SIG-M5 (cell line): Measurements from ENCODE around the gene PAX5.
"Not testable (repeated sequence)": the region's sequence is repeated elsewhere in the genome, so short reads cannot be mapped to it uniquely, and the experiment has no call there.

Experiments used
- DNase-seq: peaks from one replicate; lab custom pipeline; 2025; lab: John Stamatoyannopoulos, UW

PAX5 gene

DNA sequence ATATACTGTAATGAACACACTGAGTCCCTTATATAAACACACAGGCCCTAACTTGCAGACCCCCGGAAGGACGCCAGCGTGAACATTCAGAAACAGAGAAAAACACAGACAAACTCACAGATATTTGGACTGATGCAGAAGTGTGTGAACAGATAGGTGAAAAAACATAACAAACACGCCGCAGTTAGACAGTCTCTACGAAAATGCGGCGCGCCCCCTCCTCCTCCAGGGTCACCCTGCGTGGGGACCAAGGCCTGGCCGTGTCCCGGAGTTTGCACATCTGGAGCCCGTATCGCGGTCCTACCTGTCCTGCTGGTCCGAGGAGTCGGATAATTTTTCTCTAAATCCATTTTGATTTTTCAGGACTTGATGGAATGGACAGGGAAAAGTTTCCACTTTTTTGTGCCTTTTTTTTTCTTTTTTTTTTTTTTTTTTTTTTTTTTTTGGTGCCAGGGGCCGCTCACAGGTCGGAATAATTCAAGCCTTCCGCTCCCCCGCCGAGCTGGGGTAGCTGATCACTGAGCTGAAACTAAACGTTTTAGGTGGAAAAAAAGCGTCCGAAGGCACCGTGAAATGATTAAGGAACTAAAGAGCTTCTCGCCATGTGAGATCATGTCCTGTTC, at the start of gene PAX5:
Gene PAX5 (minus strand): TSS at position 587 of the 623 bp plus-strand sequence. CDS start 237 bp downstream, at position 350.
- DNase-seq: no peak

DNA sequence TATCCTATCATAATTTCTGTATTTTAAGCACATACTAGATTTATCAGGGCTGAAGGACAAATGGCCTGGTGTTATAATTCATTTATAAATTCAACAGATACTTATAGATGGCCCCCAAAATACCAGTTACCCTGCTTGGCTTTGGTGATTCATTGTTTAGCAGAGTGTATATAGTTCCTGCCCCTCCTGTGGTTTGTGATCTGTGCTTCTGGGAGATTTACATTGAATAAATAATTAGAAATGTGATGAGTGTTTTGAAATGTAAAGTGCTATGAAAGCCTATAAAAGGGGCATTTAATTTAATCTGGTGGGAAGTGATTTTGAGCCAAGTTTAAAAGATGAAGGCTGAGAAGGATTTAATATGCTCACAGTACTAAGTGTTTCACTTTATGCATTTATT, 49.6 kb upstream of the PAX5 start:
- no peak for DNase-seq

DNA sequence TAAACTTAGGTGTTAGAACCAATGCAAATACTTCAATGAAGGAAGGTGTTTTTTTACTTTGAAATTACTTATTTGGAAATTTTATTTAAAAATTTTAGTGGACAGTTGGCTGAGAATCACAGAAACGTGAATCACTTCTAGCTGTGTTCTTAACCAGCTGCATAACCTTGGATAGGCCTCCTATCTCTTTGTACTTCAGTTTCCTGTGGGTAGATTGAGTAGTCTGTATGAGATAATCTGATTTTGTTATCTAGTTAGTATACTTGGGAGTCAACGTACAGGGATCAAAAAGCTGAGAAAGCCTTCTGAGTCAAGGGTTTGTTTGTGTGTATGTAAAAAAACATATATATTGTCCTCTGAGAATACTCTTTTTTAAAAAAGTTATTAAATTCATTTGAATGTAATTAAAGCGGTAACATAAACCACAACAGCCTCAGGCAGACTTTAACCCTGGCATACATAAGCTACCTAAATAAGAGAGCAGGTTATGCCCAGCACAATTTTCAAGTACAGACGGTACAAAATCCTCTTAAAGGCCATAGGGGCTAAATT, 48.2 kb upstream of the PAX5 start:
- no peak for DNase-seq

DNA sequence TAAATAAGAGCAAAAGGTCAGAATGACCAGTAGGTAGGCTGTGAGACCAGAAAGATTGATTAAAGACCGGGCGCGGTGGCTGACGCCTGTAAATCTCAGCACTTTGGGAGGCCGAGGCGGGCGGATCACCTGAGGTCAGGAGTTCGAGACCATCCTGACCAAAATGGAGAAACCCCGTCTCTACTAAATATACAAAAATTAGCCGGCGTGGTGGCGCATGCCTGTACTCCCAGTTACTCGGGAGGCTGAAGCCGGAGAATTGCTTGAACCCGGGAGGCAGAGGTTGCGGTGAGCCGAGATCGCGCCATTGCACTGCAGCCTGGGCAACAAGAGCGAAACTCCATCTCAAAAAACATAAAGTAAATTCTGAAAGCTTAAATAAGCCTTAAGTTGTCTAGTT, 47.4 kb upstream of the PAX5 start:
- not testable (repeated sequence) for DNase-seq

DNA sequence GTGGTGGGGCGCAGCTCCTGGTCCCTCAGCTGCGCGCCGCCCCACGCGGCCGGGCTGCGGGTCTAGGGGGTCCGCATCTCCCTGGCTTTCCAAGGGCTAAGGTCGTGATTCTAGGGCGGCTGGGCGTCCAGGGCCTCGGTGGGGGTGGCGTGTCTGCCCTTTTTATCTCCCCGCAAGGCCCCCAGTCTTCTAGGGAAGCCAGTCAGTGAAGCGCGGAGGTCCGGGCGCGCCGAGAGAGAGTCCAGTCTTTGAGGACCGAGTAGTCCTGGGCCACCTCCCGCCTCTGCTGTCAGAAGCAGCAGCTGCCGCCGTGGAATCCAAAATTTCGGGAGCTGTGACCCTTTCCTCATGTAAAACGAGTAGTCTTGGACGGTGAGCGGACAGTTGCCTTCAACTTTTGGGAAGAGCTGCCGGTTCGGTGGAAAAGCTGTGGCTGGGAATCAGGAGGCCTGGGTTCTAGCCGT, 46.1 kb upstream of the PAX5 start:
- DNase-seq: not testable (repeated sequence)

DNA sequence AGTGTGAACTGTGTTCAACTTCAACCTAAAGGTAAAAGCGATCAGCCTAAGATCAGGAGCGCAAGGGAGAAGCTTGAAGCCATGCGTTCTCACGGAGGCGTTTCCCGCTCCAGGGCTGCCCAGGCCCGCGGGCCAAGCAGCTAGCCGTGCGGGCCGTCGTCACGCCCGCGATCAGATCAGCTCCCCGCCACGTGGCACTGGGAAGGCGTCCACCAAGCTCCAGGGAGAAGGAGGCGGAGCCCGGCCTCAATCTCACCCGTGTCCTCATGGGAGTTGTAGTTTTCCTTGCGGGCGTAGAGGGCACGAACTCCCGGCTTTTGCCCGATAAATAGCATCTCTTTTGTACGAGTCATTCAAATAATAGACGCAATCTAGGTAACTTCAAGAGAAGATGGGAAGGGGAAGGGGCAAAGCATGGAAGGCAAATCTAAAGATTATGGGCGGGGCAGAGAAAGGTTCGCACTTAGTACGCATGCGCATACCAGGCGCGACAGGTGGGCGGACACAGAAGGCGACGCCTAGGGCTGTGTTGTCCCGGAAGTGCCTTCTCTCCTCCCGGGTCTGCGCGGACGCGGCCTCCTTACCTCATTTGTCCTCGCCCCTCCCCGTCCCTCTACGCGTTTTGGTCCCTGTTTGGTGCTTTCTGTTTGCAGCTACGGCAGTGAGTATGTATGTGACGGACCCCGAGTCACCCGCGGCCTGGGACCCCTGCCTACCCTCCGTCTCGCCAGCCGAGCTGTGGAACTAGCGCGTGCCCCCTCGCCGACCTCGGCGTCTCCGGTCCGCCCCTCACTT, 45.5 kb upstream of the PAX5 start:
- DNase-seq: peak; percentile 68

DNA sequence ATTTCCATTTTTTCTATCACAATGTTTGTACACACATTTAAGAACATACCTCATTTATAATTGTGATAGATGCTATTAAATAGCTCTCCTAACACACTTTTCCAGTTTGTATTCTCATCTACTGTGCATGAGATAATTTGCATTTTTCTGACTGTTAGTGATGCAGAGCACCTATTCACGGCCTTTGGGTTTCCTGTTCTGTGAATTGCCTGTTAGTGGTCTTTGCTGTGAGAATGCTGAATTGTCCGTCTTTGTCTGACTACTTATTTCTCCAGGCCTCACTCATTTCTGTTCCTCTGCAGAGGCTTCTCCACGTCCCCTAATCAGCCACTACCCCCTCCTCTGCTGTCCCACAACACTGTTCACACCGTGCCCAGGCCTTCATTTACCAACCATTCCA, 40.7 kb upstream of the PAX5 start:
- DNase-seq: not testable (repeated sequence)

DNA sequence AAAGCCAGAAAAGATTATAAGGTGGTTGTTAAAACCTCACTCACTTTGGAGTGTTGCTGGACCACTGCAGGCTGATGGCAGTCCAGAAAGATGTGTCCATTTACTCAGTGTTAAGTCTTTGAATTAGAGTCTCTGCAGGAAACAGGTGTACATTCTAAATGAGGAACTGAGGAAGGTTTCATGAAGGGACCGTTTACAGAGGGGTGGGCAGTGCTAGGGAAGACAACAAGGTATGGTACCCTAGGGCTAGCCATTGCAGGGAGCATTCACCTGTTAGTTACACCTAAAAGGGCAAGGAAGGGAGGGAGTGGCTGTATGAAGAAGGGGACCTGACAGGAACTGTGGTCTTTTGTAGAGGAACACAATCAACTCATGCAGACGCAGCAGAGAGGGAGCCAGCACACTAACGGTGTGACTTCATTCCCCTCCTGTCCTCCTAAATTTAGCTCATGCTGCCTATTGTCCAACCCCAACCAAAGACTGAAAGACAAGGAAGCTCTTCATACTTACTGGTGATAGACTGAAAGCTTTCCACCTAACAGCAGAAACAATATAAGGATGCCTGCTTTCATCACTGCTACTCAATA, 32.2 kb upstream of the PAX5 start:
- DNase-seq: no peak

DNA sequence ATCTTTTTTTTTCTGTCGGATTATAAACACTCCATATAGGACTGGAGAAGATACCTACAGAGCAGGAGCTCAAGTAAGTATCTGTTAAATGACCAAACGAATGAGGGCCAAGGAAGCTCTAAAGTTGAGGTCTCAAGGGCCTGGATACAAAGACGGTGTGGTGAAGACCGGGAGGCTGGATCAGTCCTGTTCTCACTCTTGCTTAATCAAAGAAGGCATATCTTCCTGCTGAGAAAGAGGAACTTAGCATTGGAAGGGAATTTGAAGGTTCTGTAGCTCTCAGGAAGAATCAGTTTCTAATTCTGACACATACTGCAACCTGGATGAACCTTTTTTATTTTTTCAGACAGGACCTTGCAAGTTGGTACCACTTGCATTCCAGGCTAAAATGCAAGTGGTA, 28.3 kb upstream of the PAX5 start:
- peak; percentile 17 for DNase-seq

DNA sequence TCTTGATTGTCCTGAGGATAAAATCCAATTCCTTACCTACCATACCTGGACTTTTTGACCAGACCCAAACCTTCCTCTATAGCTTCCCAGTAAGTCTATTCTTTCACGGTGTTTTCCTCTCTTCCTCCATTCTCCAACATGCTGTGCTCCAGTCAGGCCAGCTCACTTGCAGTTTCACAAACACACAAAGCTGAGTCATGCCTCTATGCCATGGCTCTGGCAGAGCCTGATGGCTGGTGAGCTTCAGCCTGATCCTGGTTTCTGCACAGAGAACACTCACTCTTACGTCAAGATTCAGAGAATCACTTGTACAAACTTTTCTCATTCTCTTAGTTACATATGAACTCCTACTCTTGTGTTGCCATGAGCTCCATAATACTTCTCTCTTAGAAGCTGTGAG, 27.7 kb upstream of the PAX5 start:
- peak; percentile 57 for DNase-seq

DNA sequence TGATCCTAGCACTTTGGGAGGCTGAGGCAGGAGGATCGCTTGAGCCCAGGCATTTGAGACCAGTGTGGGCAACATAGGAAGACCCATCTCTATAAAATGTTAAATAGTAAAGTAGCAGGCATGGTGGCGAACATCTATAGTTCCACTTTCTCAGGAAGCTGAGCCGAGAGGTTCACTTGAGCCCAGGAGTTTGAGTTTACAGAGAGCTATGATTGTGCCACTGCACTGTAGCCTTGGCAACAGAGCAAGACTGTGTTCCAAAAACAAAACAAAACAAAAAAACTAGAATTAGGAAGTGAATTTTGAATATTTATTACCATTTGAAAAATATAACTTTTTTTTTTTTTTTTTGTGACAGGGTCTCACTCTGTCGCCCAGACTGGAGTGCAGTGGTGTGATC, 26.8 kb upstream of the PAX5 start:
- DNase-seq: no peak

DNA sequence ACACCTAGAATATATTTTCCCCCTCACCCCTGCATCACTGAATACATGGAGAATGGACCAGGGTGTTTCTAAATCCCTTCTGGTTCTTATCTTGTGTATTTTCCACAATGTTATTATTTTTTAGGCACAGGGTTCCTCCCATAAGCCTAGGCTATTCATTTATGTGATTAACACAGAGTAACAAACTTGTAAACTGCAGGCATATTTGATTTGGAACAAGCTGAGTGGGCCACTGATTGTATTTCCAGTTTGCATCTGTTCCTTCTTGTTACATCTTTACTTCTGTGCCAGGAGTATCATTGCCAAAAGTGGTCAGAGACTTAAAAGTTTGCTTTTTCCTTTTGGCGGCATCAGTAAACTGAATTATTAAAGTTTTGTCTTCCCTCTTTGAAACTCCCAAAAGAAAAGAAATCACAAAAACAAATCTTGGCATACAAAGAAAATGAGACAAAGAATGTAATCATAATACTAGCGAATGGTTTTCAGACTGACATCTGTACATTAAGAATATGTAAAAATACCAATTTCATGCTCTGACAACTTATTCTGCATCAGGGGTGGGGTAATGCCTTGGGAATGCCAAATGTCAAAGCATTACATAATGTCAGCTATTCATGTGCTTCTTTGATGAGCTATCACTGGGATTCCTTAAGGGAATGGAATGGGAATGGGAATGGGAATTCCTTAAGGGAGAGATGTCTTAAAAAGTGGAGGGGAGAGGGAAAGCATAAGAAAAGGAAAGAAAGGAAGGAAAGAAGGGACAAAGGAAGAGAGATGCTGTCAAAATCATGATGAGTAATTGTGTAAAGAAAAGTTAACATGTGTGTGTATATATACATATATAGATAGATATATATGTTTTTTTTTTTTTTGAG, 22.2 kb upstream of the PAX5 start:
- DNase-seq: no peak

DNA sequence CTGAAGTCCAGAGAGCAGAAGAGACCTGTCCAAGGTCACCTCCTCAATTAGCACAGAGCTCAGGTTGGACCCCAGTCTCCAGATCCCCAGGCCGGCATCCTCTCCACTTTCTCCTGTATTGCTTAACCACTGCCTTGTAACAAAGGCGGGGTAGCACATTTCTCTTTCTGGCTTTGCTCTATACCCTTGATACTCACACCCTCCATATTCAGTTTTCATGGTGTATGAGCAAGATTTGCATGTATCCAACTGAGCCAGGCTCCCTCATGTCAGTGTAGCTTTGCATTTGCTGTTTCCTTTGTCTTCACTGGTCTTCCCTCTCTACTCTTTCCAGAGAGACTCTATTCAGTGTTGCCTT, 20.3 kb upstream of the PAX5 start:
- DNase-seq: not testable (repeated sequence)

DNA sequence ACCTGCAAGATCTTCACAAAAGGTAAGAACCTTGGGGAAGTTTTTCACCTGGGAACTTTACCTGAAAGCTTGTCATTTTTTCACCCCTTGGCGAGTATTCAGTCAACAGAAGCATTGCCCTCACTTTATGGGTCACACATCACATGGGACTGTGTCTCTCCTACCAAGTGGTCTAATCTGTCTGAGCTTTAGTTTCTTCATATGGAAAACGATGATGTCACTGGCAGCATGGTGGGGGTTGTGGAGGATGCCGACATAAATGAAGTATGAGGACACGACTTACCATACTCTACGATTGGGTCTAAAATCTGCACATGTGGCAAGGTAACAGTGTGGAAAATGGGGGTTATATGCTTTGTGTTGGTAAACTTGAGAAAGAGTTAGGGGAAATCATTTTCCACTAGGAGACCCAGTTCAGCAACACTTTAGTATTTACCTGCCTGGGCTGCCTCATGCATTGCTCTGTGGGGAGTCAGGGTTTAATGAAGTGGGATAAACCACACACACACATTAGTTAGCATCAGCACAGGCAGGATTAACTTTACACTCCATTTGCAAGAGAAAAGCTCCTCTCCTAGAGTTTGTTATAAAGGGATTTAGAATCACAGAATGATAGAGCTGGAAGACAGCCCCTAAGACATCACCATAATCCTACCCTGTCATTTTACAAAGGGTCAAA, 19.8 kb upstream of the PAX5 start:
- DNase-seq: no peak

DNA sequence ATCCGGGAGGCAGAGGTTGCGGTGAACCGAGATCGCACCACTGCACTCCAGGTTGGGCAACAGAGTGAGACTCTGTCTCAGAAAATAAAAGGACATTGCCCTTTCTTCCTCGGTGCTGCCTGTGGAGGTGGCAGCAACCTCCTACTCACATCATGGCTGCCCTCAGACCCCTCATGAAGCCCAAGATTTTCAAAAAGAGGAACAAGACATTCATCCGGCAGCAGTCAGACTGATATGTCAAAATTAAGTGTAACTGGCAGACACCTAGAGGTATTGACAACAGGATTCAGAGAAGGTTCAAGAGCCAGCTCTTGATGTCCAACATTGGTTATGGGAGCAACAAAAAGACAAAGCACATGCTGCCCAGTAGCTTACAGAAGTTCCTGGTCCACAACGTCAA, 12.6 kb upstream of the PAX5 start:
- no peak for DNase-seq

DNA sequence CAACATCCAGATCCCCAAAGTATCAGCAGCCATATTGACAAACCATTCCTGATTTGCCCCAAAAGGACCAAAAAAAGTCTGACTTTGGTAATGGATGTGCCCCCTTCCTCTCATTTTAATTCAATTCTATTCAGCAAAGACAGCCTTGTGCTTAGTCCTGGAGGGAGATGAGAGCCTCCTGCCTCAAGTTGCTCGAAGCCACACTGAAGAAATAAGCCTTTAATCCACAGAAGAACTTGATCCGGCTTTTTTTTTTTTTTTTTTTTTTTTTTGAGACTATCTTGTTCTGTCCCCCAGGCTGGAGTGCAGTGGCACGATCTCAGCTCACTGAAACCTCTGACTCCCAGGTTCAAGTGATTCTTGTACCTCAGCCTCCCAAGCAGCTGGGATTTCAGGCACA, 8.4 kb upstream of the PAX5 start:
- no peak for DNase-seq

DNA sequence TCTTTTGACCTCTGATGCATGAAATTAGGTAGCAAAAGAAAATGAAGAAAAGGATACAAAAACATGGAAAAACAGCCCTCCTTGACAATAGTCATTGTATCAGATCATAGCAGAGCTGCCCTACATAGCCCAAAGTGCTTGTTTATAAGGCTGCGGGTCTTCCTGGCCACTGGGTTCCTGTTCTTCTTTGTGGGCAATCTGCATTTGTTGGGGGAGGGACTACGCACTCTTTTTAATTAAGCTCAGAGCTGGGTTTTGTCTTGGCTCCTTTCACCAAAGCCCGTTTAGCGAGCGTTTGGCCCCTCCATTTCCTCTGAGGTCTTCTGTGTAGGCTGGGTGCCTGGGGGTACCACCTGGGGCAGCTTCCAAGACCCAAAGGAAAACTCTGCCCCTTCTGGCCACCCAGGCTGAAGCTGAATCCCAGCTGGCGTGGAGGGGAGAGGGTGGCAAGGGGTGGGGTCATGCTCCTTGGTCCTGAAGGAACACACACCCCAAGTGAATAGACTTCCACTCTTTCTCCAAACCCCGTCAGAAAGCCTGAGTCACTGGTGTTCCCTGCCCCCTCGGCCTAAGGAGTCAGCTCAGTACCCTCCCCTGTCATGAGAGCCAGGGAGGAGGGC, 6.5 kb upstream of the PAX5 start:
- no peak for DNase-seq

DNA sequence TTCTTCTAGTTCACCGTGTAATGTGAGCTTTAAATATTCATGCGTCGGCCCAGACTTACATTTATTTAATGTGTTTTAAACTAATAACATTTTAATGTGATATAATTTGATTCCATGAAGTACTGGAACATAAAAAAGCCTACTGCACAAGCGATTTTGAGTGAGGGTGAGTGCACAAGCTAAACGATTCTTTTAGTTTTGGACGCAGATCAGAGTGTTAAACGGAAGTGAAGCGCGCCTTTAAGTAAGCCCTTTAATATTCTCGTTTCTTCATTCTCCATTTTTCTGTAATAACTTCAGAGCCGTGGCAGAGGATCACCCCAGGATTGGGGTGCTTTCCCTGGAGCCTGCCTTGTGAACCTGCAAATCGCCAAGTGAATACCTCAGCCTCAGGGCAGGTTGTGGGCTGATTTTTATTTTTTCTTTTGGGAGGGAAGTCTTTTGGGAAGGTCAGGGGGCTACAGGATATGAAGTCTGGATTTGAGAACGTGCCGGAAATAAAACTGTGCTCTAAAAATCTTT, 4.9 kb upstream of the PAX5 start:
- no peak for DNase-seq

DNA sequence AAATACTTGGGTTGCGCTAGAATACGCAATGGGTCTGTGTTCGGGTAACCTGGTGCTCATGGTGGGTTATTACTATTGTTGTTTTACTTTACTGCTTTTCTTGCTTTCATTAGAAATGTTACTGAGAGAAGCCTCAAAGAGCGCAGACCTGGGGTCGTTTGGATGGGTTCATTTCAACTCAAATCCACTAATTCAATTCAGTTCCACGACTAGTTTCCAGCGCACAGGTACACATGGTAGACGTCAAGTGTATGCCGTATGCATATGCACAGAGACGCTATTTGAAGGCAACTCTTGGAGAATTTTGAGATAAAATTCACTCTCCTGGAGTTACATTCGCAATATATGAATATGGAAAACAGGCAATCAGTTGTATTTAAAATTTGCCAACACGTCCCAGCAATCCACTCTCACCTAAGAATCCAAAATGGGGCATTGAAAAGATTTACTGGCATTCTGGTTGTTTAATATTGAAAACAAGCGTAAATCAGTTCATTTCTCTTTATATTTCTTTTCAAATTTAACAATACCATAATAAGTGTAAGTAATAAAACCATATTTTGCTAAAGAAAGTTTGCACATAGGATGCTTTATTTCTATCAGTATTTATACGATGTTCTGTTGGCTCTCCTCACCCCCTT, 4.4 kb upstream of the PAX5 start:
- no peak for DNase-seq
